GM18505 (cell line): Measurements from ENCODE around the gene ZNF687.

Experiments used
- ATAC-seq: cut with Tn5 transposase; IDR thresholded peaks from one replicate; pipeline ENCODE4 v1.9.1; 2021; ENCODE audit not compliant: unreplicated experiment
- POLR2A ChIP-seq: IDR thresholded peaks from 4 replicates; pipeline ENCODE4 v1.6.1; 2011; ENCODE audit warnings: borderline replicate concordance; ENCODE audit not compliant: insufficient read depth, insufficient read length; ENCODE audit errors: extremely low read depth

The ZNF687 gene

GRCh38 chr1:151281969-151282882 lies at the start of gene ZNF687:
TSS of gene ZNF687 (plus strand) at chr1:151282299. CDS start at chr1:151286292, 3,993 bp downstream.
- peak; percentile 80 for ATAC-seq
- TF ChIP-seq POLR2A: peak; percentile 61

GRCh38 chr1:151235235-151235634 lies 46.9 kb upstream of the ZNF687 start:
- ATAC-seq: no peak
- no peak for TF ChIP-seq POLR2A

- no peak for TF ChIP-seq POLR2A
- no peak for ATAC-seq
These were observed 44.2 kb upstream of the ZNF687 start for GRCh38 chr1:151237678-151238466.

GRCh38 chr1:151238467-151238739 lies 43.7 kb upstream of the ZNF687 start:
- ATAC-seq: no peak

GRCh38 chr1:151242442-151242841 lies 39.7 kb upstream of the ZNF687 start:
- TF ChIP-seq POLR2A: no peak
- ATAC-seq: no peak

More at GRCh38 chr1:151238467-151238739, 43.7 kb upstream of the ZNF687 start:
- TF ChIP-seq POLR2A: no peak

GRCh38 chr1:151243683-151244216 lies 38.3 kb upstream of the ZNF687 start:
- no peak for ATAC-seq
- TF ChIP-seq POLR2A: no peak

- no peak for ATAC-seq
- TF ChIP-seq POLR2A: no peak
These were observed 35.3 kb upstream of the ZNF687 start for GRCh38 chr1:151246786-151247185.

GRCh38 chr1:151251656-151252470 lies 30.2 kb upstream of the ZNF687 start:
- ATAC-seq: no peak
- no peak for TF ChIP-seq POLR2A

GRCh38 chr1:151254217-151255213 lies 27.6 kb upstream of the ZNF687 start, which contains the start of gene PSMD4:
TSS of gene PSMD4 (plus strand) at chr1:151254734. CDS start at chr1:151254783, 49 bp downstream.
- ATAC-seq: peak; percentile 91
- peak; percentile 96 for TF ChIP-seq POLR2A

- no peak for ATAC-seq
- no peak for TF ChIP-seq POLR2A
These were observed 26.7 kb upstream of the ZNF687 start for GRCh38 chr1:151255381-151255780.

GRCh38 chr1:151259351-151259750 lies 22.7 kb upstream of the ZNF687 start:
- TF ChIP-seq POLR2A: no peak
- ATAC-seq: no peak

GRCh38 chr1:151265446-151266236 lies 16.5 kb upstream of the ZNF687 start:
- TF ChIP-seq POLR2A: no peak
- no peak for ATAC-seq

GRCh38 chr1:151266315-151266714 lies 15.8 kb upstream of the ZNF687 start:
- TF ChIP-seq POLR2A: no peak
- ATAC-seq: no peak
